KMS-11 (cell line): ENCODE results near the gene MRPL2.

ENCODE experiments used
- H2AFZ ChIP-seq: fragments of 200-600 bp; sonication (generic); 2 replicates; pipeline ENCODE4 v1.6.1; 2016; ENCODE audit warnings: antibody characterized with exemption, mixed run types, low read depth
- H3K27ac ChIP-seq: fragments of 200-600 bp; sonication (generic); 2 replicates; pipeline ENCODE4 v1.6.1; 2016; ENCODE audit warnings: mild to moderate bottlenecking, mixed run types
- H3K27me3 ChIP-seq: fragments of 200-600 bp; sonication (generic); 2 replicates; pipeline ENCODE4 v1.6.1; 2017; ENCODE audit warnings: mild to moderate bottlenecking, low read depth, mixed run types, moderate library complexity; ENCODE audit not compliant: insufficient read depth
- H3K36me3 ChIP-seq: fragments of 200-600 bp; sonication (generic); 2 replicates; pipeline ENCODE4 v1.6.1; 2017; ENCODE audit warnings: mild to moderate bottlenecking, mixed run types; ENCODE audit not compliant: insufficient read depth
- H3K4me1 ChIP-seq: fragments of 200-600 bp; sonication (generic); 2 replicates; pipeline ENCODE4 v1.6.1; 2016; ENCODE audit warnings: mild to moderate bottlenecking, low read depth, mixed run types; ENCODE audit not compliant: poor library complexity, severe bottlenecking
- H3K4me2 ChIP-seq: fragments of 200-600 bp; sonication (generic); 2 replicates; pipeline ENCODE4 v1.7.0; 2016; ENCODE audit warnings: mild to moderate bottlenecking, mixed run types
- H3K4me3 ChIP-seq: fragments of 200-600 bp; sonication (generic); IDR thresholded peaks from 2 replicates; pipeline ENCODE4 v1.6.1; 2017; ENCODE audit warnings: low read depth, low read length, mixed read lengths; ENCODE audit not compliant: insufficient read depth
- H3K79me2 ChIP-seq: fragments of 200-600 bp; sonication (generic); 2 replicates; pipeline ENCODE4 v1.6.1; 2016; ENCODE audit warnings: low read depth, mixed run types; ENCODE audit not compliant: insufficient read depth
- H3K9ac ChIP-seq: fragments of 200-600 bp; sonication (generic); 2 replicates; pipeline ENCODE4 v1.6.1; 2016; ENCODE audit warnings: mild to moderate bottlenecking, mixed run types
- H4K20me1 ChIP-seq: fragments of 200-600 bp; sonication (generic); 2 replicates; pipeline ENCODE4 v1.6.1; 2016; ENCODE audit warnings: mild to moderate bottlenecking, mixed run types; ENCODE audit not compliant: insufficient read depth
- CTCF ChIP-seq: fragments of 200-600 bp; sonication (generic); conservative IDR thresholded peaks from 2 replicates; pipeline ENCODE4 v1.6.1; 2017; ENCODE audit warnings: low read depth, mild to moderate bottlenecking, antibody characterized with exemption, low read length, moderate library complexity, mixed read lengths

The MRPL2 gene

DNA sequence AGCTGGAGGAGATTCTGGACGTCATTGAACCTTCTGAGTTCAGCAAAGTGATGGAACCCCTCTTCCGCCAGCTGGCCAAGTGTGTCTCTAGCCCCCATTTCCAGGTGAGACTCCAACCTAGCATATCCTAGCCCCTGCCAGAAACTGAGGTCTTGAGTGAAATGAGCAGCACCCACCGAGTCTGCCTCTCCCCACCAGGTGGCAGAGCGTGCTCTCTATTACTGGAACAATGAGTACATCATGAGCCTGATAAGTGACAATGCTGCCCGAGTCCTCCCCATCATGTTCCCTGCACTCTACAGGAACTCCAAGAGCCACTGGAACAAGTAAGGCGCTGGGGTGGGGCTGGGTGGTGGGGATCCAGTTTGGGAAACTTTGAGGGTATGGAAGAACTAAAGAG is 50.1 kb downstream of the MRPL2 start:
- Histone ChIP-seq H3K27ac (no peak overlapping the region), H3K4me2 (no peak overlapping the region), H3K4me3 (no peak overlapping the region), H3K9ac (no peak overlapping the region), H3K79me2 (peaks cover 5% of the 10 kb centered on the region; the same call in 1 of the 2 replicates), H3K27me3 (no peaks in the 10 kb centered on the region), H3K36me3 (no peaks in the 10 kb centered on the region), H2AFZ (no peak overlapping the region), H4K20me1 (no peaks in the 10 kb centered on the region), H3K4me1 (no peaks in the 10 kb centered on the region)
- peak; percentile 63 for TF ChIP-seq CTCF

DNA sequence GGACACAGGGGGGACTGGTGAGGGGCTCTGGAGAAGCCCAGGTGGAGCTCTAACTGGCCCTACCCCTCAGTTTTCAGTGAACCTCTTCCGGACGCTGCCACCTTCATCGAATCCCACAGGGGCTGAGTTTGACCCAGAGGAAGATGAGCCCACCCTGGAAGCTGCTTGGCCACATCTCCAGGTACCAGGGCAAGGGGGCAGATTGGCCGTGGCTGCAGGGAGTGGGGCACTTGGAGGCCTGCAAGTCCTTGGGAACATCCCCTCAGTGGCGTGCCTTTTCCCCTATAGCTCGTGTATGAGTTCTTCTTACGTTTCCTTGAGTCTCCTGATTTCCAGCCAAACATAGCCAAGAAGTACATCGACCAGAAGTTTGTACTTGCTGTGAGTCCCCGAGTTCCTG is 52.1 kb downstream of the MRPL2 start:
- H3K79me2 ChIP-seq: no peaks in the 10 kb centered on the region
- H2AFZ ChIP-seq: no peak overlapping the region
- H3K36me3 ChIP-seq: no peaks in the 10 kb centered on the region
- H3K27ac ChIP-seq: no peak overlapping the region
- H3K27me3 ChIP-seq: no peaks in the 10 kb centered on the region
- H4K20me1 ChIP-seq: no peaks in the 10 kb centered on the region
- no peak overlapping the region for H3K4me3 ChIP-seq
- no peak for TF ChIP-seq CTCF
- no peaks in the 10 kb centered on the region for H3K4me1 ChIP-seq
- H3K9ac ChIP-seq: no peak overlapping the region
- H3K4me2 ChIP-seq: no peak overlapping the region

DNA sequence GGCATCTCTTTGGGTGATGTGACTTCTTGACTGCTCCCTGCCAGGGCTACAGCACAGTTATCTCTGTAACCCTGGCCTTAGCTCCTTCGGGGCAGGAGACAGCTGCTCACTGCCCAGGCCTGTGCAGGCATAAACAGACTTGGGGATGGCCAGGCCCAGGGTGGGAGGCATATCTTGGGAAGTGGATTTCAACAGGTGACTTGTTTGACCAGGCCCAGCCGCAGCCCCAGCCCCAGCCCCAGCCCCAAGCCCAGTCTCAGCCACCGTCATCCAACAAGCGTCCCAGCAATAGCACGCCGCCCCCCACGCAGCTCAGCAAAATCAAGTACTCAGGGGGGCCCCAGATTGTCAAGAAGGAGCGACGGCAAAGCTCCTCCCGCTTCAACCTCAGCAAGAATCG is 53.0 kb downstream of the MRPL2 start:
- TF ChIP-seq CTCF: no peak
- no peak overlapping the region for H3K4me2 ChIP-seq
- no peak overlapping the region for H3K4me3 ChIP-seq
- H2AFZ ChIP-seq: no peak overlapping the region
- H3K79me2 ChIP-seq: no peaks in the 10 kb centered on the region
- H3K36me3 ChIP-seq: no peaks in the 10 kb centered on the region
- H3K27me3 ChIP-seq: no peaks in the 10 kb centered on the region
- H3K9ac ChIP-seq: no peak overlapping the region
- no peak overlapping the region for H3K27ac ChIP-seq
- no peaks in the 10 kb centered on the region for H3K4me1 ChIP-seq
- no peaks in the 10 kb centered on the region for H4K20me1 ChIP-seq

DNA sequence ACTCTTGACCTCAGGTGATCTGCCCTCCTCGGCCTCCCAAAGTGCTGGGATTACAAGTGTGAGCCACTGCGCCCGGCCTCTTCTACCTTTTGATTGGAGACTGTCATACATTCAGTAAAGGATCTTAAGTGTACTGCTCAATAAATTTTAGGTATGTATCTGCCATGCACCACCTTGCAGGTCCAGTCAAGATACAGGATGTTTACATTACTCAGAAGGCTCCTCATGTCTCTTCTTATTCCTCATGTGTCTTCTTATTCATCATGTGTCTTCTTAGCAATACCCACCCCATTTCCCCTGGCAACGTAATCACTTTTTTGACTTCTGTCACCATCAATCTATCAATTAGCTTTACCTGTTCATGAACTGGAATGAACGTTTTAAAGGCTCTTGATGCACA is 53.4 kb downstream of the MRPL2 start:
- no peak overlapping the region for H3K27ac ChIP-seq
- H3K36me3 ChIP-seq: no peaks in the 10 kb centered on the region
- H3K4me3 ChIP-seq: no peak overlapping the region
- no peak overlapping the region for H3K4me2 ChIP-seq
- no peak overlapping the region for H3K9ac ChIP-seq
- H3K27me3 ChIP-seq: no peaks in the 10 kb centered on the region
- no peaks in the 10 kb centered on the region for H3K79me2 ChIP-seq
- no peaks in the 10 kb centered on the region for H3K4me1 ChIP-seq
- H2AFZ ChIP-seq: no peak overlapping the region
- no peak for TF ChIP-seq CTCF
- H4K20me1 ChIP-seq: no peaks in the 10 kb centered on the region
